GM12891 (cell line): Measurements from ENCODE around the gene FLYWCH1.

ENCODE experiments used
- PAX5 ChIP-seq: IDR thresholded peaks from 2 replicates; pipeline ENCODE4 v1.6.1; 2011; ENCODE audit warnings: low read length, moderate library complexity, mild to moderate bottlenecking; ENCODE audit not compliant: insufficient read depth, severe bottlenecking
- POLR2A ChIP-seq: IDR thresholded peaks from 2 replicates; pipeline ENCODE4 v1.6.1; 2011; ENCODE audit warnings: low read depth, low read length, control low read depth
- POLR2AphosphoS5 ChIP-seq: IDR thresholded peaks from 2 replicates; pipeline ENCODE4 v1.6.1; 2011; ENCODE audit warnings: low read depth, low read length, control low read depth
- POU2F2 ChIP-seq: IDR thresholded peaks from 2 replicates; pipeline ENCODE4 v1.6.1; 2011; ENCODE audit warnings: low read depth, mild to moderate bottlenecking, control low read depth, low read length, moderate library complexity
- SPI1 ChIP-seq: IDR thresholded peaks from 2 replicates; pipeline ENCODE4 v1.6.1; 2011; ENCODE audit warnings: low read depth, low read length, control low read depth
- TAF1 ChIP-seq: IDR thresholded peaks from 2 replicates; pipeline ENCODE4 v1.6.1; 2011; ENCODE audit warnings: low read depth, low read length, control low read depth

GRCh38 chr16:2898831-2899563, 12.7 kb upstream of the FLYWCH1 start:
- TF ChIP-seq POLR2AphosphoS5 = no peak
- no peak for TF ChIP-seq POLR2A
- no peak for TF ChIP-seq TAF1
- no peak for TF ChIP-seq PAX5
- no peak for TF ChIP-seq SPI1
- TF ChIP-seq POU2F2 = no peak
